ENCODE results near the gene MFN2.

MFN2 gene

GRCh38 chr1:11980676-11980972 lies 380 bp downstream of the MFN2 start:
- Mint-ChIP-seq H3K27me3 (ENCODE audit: low read depth, poor library complexity) (no peaks in the 10 kb centered on the region), H3K27ac (peak overlapping the region; percentile 99), H3K4me3 (peak overlapping the region; percentile 99), H3K9me3 (no peaks in the 10 kb centered on the region), H3K4me1 (peaks cover 33% of the 10 kb centered on the region), H3K36me3 (ENCODE audit: low read depth) (peaks cover 26% of the 10 kb centered on the region)
- TF ChIP-seq CTCF (IDR thresholded peaks at IDR 0.05) = no peak
- DNase-seq = no peak

GRCh38 chr1:11981378-11982009 lies 1.2 kb downstream of the MFN2 start:
- Mint-ChIP-seq H3K4me1 (peaks cover 33% of the 10 kb centered on the region), H3K4me3 (peak overlapping the region; percentile 99), H3K9me3 (no peaks in the 10 kb centered on the region), H3K27me3 (ENCODE audit: low read depth, poor library complexity) (peaks cover 2% of the 10 kb centered on the region), H3K27ac (peak overlapping the region; percentile 68), H3K36me3 (ENCODE audit: low read depth) (peaks cover 31% of the 10 kb centered on the region)
- TF ChIP-seq CTCF (IDR thresholded peaks at IDR 0.05) = no peak
- DNase-seq = no peak

GRCh38 chr1:11982010-11982392 lies 1.8 kb downstream of the MFN2 start:
- H3K27me3 Mint-ChIP-seq (ENCODE audit: low read depth, poor library complexity) = peaks cover 2% of the 10 kb centered on the region
- peaks cover 33% of the 10 kb centered on the region for H3K4me1 Mint-ChIP-seq
- H3K9me3 Mint-ChIP-seq = no peaks in the 10 kb centered on the region
- DNase-seq = no peak
- no peak for TF ChIP-seq CTCF (IDR thresholded peaks at IDR 0.05)
- peak overlapping the region; percentile 99 for H3K4me3 Mint-ChIP-seq
- peak overlapping the region; percentile 68 for H3K27ac Mint-ChIP-seq
- H3K36me3 Mint-ChIP-seq (ENCODE audit: low read depth) = peaks cover 29% of the 10 kb centered on the region

GRCh38 chr1:11984121-11984520 lies 3.9 kb downstream of the MFN2 start:
- peaks cover 2% of the 10 kb centered on the region for H3K27me3 Mint-ChIP-seq (ENCODE audit: low read depth, poor library complexity)
- H3K4me3 Mint-ChIP-seq = no peak overlapping the region
- no peaks in the 10 kb centered on the region for H3K9me3 Mint-ChIP-seq
- TF ChIP-seq CTCF (IDR thresholded peaks at IDR 0.05) = no peak
- peaks cover 33% of the 10 kb centered on the region for H3K4me1 Mint-ChIP-seq
- peaks cover 34% of the 10 kb centered on the region for H3K36me3 Mint-ChIP-seq (ENCODE audit: low read depth)
- no peak overlapping the region for H3K27ac Mint-ChIP-seq
- DNase-seq = no peak

- Mint-ChIP-seq H3K27me3 (ENCODE audit: low read depth, poor library complexity) (peaks cover 2% of the 10 kb centered on the region), H3K9me3 (no peaks in the 10 kb centered on the region), H3K36me3 (ENCODE audit: low read depth) (peaks cover 39% of the 10 kb centered on the region), H3K4me3 (no peak overlapping the region), H3K27ac (no peak overlapping the region), H3K4me1 (peaks cover 29% of the 10 kb centered on the region)
- TF ChIP-seq CTCF (IDR thresholded peaks at IDR 0.05) = no peak
- DNase-seq = no peak
These were observed 4.3 kb downstream of the MFN2 start for GRCh38 chr1:11984576-11984975.

- Mint-ChIP-seq H3K27me3 (ENCODE audit: low read depth, poor library complexity) (peaks cover 2% of the 10 kb centered on the region), H3K4me3 (no peak overlapping the region), H3K27ac (no peak overlapping the region), H3K9me3 (no peaks in the 10 kb centered on the region), H3K36me3 (ENCODE audit: low read depth) (peaks cover 44% of the 10 kb centered on the region), H3K4me1 (peaks cover 26% of the 10 kb centered on the region)
- DNase-seq = no peak
- no peak for TF ChIP-seq CTCF (IDR thresholded peaks at IDR 0.05)
These were observed 4.9 kb downstream of the MFN2 start for GRCh38 chr1:11985171-11985570.

Measured in nephron progenitor cell (in vitro differentiated cells).